ENCODE measurements around the gene NEK8.

Gene NEK8

DNA sequence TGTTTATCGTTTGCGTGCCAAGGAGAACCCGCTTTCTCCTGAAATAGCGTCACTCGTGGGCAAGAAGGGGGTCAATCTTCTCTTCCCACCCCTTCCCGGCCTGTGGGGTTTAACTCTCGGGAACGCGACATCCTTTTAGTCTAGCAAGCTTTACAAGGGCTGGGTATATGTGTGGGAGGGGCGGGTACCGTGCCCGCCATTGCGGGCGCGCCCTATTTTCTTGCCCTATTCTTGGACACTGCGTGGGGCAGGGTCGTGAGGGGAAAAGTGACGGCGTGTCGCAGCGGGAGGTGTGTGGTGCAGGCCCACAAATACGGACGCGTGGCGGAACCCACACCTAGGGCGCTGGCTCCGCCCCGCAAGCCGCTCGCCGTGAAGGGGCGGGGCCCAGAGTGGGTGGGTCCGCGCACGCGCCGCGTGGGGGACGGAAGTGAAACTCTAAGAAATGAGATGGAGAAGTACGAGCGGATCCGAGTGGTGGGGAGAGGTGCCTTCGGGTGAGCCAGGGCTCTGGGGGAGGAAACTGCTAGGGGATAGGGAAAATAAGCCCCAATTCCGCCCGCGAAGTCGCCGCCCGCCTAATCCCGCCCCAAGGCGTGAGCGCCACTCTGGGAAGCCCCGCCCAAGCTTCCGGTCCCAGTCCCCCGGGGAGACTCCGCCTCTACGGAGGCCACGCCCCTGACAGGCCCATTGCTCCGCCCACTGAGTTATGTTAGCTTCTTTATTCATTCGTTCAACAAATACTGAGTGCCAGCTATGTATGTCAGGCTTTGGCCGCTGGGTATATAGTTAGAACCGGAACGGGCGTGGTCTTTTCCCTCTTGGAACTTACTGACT is at the start of gene NEK8:
Gene NEK8, plus strand, starts transcription at position 425 of the 837 bp plus-strand sequence. Its CDS starts 26 bp downstream, at position 451.
- peak; percentile 98 for DNase-seq

GRCh38 chr17:28682655-28683054 is 45.9 kb upstream of the NEK8 start:
- DNase-seq, result no peak

DNA sequence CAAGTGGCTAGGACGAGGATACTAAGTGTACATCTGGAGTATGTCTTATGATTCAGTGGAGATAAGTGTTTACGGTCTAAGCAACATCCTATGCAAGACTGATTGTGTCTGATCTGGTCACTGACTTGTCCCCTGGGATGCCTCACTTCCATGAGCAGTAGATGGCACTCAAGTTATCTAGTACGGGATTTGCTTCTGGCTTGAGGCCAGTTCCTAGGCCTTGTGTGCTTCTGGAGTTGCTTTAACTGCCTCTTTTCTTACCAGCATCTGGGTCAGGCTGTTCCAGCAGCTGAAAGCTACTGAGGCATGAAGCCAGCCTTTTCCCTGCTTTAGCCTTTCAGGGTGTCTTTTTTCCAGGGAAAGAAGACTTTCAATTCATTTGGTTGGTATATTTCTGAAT is 43.6 kb upstream of the NEK8 start:
- DNase-seq, result no peak

GRCh38 chr17:28685366-28685765 is 43.2 kb upstream of the NEK8 start:
- no peak for DNase-seq

DNA sequence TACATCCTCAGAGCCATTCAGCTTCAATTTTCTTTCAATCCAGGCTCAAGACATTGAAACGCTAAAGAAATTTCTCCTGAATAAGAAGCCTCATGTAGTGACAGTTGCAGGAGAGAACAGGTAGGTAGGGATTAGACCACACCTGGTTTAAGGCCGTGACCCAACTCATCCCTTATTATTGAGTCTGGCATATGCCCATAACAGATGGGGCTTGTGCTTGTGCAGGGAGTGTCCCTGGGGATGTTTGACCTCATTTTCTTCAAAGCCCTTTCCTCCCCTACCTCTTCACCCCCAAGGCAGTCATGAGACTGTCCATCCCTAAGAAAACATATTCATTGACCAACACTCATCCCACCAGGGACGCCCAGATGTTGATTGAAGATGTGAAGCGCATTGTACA is 42.3 kb upstream of the NEK8 start:
- DNase-seq, result no peak

- DNase-seq, result no peak
Observed at GRCh38 chr17:28688481-28688880, 40.1 kb upstream of the NEK8 start.

GRCh38 chr17:28689011-28689410 is 39.6 kb upstream of the NEK8 start:
- DNase-seq, result no peak

GRCh38 chr17:28693869-28694268 is 34.7 kb upstream of the NEK8 start:
- DNase-seq, result no peak

GRCh38 chr17:28698253-28698941 is 30.2 kb upstream of the NEK8 start:
- DNase-seq, result no peak

DNA sequence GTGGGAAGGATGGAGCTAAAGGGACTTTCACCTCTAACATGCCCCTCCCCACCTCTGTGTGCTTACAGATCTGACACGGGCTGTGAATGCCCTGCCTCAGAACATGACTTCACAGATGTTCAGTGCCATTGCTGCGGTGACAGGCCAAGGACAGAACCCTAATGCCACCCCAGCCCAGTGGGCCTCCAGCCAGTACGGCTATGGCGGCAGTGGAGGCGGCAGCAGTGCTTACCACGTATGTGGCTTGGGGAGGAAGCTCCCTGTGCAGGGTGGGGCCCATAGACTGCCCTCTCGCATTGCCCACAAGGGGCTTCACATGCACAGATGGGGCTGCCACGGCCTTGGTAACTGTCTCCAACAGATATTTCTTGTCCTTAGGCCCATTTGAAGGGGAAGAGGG is 28.3 kb upstream of the NEK8 start:
- no peak for DNase-seq

- no peak for DNase-seq
Observed at GRCh38 chr17:28700830-28701492, 27.6 kb upstream of the NEK8 start.

- DNase-seq, result no peak
Observed at GRCh38 chr17:28702026-28702751, 26.4 kb upstream of the NEK8 start.

DNA sequence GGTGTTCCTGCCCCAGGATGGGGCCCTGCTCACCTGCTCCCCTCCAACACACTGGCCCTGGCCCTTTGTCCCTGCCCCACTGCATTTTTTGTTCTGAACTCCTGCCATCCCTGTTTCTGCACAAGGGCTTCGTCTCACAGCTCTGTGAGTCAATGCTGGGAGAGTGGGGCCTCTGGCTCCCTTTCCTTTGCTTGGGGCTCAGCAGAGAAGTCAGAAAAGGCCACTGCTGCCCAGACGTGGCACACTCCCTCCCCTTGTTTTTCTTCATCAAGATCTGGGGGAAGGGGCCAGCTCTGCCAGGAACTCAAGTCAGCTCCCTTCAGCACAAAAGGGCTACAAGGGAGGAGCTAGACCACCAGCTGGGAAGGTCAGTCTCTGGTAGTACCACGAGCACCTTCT is 25.8 kb upstream of the NEK8 start:
- DNase-seq, result no peak

DNA sequence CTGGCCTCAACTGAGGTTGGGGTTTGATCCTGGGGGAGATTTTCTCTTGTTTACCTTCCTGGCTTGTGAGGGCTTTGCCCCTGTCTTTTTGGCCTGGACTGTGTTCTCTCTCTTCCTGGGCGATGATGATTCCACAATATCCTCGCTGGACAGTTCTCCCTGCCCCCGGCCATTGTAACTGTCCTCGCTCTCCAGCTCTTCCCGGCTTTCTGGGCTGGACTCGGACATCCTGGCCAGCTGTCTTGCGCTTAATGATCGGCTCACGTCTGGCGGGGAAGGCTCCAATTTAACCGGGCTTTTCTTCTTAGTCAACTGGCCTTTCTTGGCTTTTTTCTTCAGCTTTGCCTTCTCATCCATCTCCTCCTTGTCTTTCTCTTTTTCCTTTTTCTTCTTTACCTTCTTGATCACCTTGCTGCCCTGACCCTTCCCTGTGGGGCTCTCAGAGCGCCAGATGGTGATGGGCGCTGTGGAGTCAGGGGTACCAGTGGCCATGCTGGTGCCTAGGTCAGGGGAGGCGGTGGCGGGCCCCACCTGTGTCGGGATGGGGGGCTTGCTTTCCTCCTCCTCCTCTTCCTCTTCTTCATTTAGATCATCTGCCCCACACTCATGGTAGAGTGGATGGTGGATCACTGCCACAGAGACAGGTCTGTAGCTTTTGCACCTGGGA is 24.9 kb upstream of the NEK8 start:
- DNase-seq, result no peak

DNA sequence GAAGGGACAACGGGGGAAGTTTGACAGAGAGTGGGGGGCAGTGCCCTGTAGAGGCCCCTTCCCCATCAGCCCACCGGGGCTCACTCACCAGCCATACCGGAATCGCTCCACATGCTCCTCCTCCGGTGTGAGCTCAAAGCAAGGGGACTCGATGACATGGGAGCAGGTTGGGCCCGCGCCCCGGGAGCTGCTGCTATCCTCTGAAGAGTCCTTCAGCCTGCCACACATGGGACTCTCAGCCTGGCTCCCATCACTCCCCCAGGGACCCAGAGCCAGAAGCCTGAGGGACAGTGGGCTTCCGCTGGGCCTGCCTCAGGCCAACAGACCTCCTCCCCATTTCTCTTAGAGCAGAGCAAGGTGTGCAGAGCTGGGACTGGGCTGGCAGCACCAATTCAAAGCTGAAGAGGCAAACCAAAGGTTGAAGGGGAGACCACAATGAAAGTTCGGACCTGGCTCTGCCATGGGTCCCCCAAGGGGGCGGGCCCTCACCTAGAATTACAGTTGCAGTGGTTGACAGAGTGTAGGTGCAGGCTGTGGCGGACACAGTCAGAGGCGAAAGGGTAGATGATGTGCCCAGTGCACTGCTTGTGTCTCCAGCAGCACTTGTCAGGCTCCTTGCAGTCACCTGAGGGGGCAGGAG is 24.2 kb upstream of the NEK8 start:
- no peak for DNase-seq

- no peak for DNase-seq
Observed at GRCh38 chr17:28705074-28705659, 23.4 kb upstream of the NEK8 start.

GRCh38 chr17:28705728-28706334 is 22.8 kb upstream of the NEK8 start:
- no peak for DNase-seq

DNA sequence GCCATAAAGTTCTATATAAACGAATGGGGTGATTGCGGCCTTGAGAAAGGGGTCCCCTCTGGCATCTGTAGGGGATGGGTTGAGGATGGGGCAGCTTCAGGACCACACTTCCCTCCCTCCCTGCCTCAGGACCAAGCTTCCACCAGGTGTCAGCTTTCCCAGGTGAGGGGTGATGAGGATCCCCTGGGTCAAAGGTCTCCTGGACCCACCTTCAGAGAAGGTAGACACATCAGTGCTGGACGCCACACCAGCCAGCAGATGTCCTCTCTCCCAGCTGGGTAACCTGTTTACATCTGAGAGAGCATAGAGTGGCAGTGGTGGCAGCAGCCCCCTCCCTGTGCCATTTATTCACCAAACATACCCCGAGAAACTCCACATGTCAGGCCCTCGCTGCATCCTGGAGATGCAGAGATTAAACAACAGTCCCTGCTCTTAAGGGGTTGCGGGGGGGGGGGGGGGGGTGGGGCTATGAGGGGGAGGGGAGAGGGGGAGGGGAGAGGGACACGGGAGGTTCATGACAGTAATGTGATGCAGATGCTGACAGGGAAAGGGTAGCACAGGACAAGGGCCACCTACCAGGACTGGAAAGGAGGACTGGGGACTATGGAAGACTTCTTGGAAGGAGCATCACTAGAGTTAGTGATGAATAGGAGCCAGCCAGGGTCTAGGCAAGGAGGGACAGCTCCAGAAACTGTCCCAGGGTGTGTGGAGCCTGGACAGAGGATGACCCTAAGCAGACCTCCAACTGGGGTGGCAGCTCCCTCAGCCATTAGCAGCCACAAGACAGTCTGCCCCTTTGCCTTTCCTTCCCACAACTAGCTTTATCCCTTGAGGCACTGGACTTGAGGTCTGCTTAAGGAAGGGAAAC is 21.9 kb upstream of the NEK8 start:
- DNase-seq, result no peak

DNA sequence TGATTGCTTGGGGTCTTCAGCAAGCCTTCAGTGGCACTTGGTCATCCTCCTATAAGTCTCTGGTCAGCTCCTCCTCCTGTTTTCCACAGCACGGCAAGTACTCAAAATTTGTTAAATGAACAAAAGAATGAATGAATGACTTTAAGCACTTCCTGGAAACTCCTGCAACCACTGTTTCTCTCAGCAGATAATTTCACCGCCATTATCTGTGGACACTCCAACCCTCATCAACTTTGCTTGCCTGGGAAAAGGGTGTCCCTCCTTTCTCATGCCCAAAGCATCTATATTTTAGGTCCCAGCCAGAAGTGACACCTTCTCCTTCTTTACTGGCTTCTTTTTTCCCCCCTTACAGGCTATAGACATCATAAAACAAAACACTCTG is 21.3 kb upstream of the NEK8 start:
- no peak for DNase-seq
